Mammary epithelial cell (primary cell): Measurements from ENCODE around the gene SNX30.

Source experiments
- CTCF ChIP-seq, 2 donors: IDR thresholded peaks in 1 of 2; conservative IDR thresholded peaks in 1 of 2; 2 replicates each; pipeline ENCODE4 v1.5.1; 2011 to 2012; ENCODE audit warnings: inconsistent platforms in 2 of 2, low read length in 2 of 2, mild to moderate bottlenecking in 2 of 2, control low read depth in 1 of 2, low read depth in 1 of 2; ENCODE audit not compliant: insufficient read depth in 1 of 2; ENCODE audit errors: extremely low read depth in 1 of 2
- EZH2 ChIP-seq: IDR thresholded peaks from 2 replicates; pipeline ENCODE4 v1.6.1; 2012; ENCODE audit warnings: low read length, inconsistent platforms, borderline replicate concordance

- TF ChIP-seq CTCF (conservative IDR thresholded peaks at IDR 0.05 in 1 of 2, IDR thresholded peaks at IDR 0.05 in 1 of 2; ENCODE audit: extremely low read depth in 1 of 2, insufficient read depth in 1 of 2, low read depth in 1 of 2, low read length in 2 of 2): no peak
- no peak for TF ChIP-seq EZH2
These were observed 133.5 kb downstream of the SNX30 start for GRCh38 chr9:112884101-112884500.
